Lower leg skin (tissue), 4 donors: Measurements from ENCODE around the gene UBXN7. TPM values are rescaled to one million over a fixed set of nuclear protein-coding genes. Genes with fewer than 3 reads are reported as not detected.
"Not testable (repeated sequence)": the region's sequence is repeated elsewhere in the genome, so short reads cannot be mapped to it uniquely, and the experiment has no call there.

Experiments
- DNase-seq, 2 donors: peaks; one replicate each; pipeline ENCODE4 v3.0.0-alpha.2; 2019; ENCODE audit warnings: low spot score in 2 of 2
- H3K4me3 ChIP-seq: fragments of 200-600 bp; sonication (generic); 2 replicates; pipeline ENCODE4 v1.5.1; 2017; ENCODE audit warnings: mild to moderate bottlenecking, low read depth; ENCODE audit not compliant: poor library complexity, severe bottlenecking
- POLR2A ChIP-seq, 2 donors: fragments of 450-650 bp; IDR thresholded peaks; one replicate each; pipeline ENCODE4 v1.6.1; 2016 to 2017; ENCODE audit warnings: antibody characterized with exemption in 2 of 2, mild to moderate bottlenecking in 1 of 2, moderate library complexity in 1 of 2
- WGBS, 2 donors: methylation state at CpG; one replicate each; pipeline ENCODE4 v1.1.5; 2018; 5-methylcytosine and 5-hydroxymethylcytosine counted together
- intact Hi-C: fragments of 100-400 bp; cut with DNase I; formaldehyde crosslinking; loops from one replicate; pipeline ENCODE4 v1.15.0; 2023; ENCODE audit warnings: low total_unique reads
- total RNA-seq, 4 donors: library from RNA; depleted of rRNA; stranded (reverse); fragments of >200 nt; gene quantifications; one replicate each; pipeline ENCODE4 v1.1.0, GENCODE V29; 2016
- TF ChIP-seq, protein P1 (sequence below), 3 donors: fragments of 450-650 bp; IDR thresholded peaks; one replicate each; pipeline ENCODE4 v1.5.1; 2016; ENCODE audit warnings: antibody characterized with exemption in 3 of 3, mild to moderate bottlenecking in 3 of 3, moderate library complexity in 2 of 3

The UBXN7 gene
- total RNA-seq, 4 donors from 2014 or later, result 20.5 to 30.4 (median 28.0) TPM

DNA sequence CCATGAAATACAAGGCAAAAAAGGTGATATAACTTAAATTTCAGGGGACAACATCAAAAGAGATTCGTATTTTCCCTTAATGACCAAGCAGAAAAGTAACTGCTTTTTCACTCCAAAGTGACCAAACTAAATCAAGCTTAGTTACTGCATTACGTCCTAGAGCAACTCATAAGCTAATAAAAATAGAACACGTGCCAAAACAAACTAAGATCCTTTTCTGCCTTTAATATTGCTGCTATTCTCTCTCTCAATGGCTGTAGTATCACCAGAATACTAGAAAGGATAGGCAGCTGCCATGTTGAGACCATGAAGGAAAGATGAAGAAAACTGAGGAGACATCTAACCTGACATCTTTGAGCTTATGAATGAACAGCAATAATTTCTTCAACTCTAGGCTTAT is 43.3 kb downstream of the UBXN7 start:
- 73 to 77% methylated on average over 3 of the region's 3 CpGs for WGBS, 2 donors
- no peak for TF ChIP-seq POLR2A (IDR thresholded peaks at IDR 0.05)
- TF ChIP-seq, protein P1, sequence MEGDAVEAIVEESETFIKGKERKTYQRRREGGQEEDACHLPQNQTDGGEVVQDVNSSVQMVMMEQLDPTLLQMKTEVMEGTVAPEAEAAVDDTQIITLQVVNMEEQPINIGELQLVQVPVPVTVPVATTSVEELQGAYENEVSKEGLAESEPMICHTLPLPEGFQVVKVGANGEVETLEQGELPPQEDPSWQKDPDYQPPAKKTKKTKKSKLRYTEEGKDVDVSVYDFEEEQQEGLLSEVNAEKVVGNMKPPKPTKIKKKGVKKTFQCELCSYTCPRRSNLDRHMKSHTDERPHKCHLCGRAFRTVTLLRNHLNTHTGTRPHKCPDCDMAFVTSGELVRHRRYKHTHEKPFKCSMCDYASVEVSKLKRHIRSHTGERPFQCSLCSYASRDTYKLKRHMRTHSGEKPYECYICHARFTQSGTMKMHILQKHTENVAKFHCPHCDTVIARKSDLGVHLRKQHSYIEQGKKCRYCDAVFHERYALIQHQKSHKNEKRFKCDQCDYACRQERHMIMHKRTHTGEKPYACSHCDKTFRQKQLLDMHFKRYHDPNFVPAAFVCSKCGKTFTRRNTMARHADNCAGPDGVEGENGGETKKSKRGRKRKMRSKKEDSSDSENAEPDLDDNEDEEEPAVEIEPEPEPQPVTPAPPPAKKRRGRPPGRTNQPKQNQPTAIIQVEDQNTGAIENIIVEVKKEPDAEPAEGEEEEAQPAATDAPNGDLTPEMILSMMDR (IDR thresholded peaks at IDR 0.05), result no peak
- intact Hi-C loops, result no loop called here
- no peak for DNase-seq
- no peak overlapping the region for H3K4me3 ChIP-seq

DNA sequence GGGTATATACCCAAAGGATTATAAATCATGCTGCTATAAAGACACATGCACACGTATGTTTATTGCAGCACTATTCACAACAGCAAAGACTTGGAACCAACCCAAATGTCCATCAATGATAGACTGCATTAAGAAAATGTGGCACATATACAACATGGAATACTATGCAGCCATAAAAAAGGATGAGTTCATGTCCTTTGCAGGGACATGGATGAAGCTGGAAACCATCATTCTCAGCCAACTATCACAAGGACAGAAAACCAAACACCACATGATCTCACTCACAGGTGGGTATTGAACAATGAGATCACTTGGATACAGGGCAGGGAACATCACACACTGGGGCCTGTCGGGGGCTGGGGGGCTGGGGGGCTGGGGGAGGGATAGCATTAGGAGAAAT is 44.3 kb downstream of the UBXN7 start:
- intact Hi-C loops, DNase-seq, H3K4me3 ChIP-seq: not testable (repeated sequence)
- 96 to 100% methylated on average over 2 of the region's 2 CpGs for WGBS, 2 donors

DNA sequence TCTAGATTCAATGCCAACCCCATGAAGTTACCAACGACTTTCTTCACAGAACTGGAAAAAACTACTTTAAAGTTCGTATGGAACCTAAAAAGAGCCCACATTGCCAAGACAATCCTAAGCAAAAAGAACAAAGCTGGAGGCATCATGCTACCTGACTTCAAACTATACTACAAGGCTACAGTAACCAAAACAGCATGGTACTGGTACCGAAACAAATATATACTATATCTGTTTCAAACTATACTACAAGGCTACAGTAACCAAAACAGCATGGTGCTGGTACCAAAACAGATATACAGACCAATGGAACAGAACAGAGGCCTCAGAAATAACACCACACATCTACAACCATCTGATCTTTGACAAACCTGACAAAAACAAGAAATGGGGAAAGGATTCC is 45.4 kb downstream of the UBXN7 start:
- 97% methylated on average over 3 of the region's 3 CpGs for WGBS, 2 donors

DNA sequence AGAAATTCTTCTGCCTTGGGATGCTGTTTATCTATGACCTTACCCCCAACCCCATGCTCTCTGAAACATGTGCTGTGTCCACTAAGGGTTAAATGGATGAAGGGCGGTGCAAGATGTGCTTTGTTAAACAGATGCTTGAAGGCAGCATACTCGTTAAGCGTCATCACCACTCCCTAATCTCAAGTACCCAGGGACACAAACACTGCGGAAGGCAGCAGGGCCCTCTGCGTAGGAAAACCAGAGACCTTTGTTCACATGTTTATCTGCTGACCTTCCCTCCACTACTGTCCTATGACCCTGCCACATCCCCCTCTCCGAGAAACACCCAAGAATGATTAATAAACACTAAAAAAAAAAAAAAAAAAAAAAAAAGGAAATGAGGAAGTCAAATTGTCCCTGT is 46.2 kb downstream of the UBXN7 start:
- not testable (repeated sequence) for DNase-seq

More for the DNA sequence above, 45.4 kb downstream of the UBXN7 start:
- DNase-seq, H3K4me3 ChIP-seq, intact Hi-C loops: not testable (repeated sequence)

DNA sequence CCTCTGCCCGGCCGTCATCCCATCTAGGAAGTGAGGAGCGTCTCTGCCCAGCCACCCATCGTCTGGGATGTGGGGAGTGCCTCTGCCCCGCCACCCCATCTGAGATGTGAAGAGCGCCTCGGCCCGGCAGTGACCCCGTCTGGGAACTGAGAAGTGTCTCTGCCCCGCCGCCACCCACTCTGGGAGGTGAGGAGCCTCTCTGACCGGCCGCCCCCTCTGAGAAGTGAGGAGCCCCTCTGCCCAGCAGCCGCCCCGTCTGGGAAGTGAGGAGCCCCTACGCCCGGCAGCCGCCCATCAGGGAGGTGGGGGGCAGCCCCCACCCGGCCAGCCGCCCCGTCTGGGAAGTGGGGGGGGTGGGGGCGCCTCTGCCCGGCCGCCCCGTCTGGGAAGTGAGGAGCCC is 46.8 kb downstream of the UBXN7 start:
- H3K4me3 ChIP-seq, intact Hi-C loops, DNase-seq: not testable (repeated sequence)
- 97% methylated on average over 16 to 21 of the region's 25 CpGs for WGBS, 2 donors

More for the DNA sequence above, 46.2 kb downstream of the UBXN7 start:
- 89 to 92% methylated on average over 6 of the region's 6 CpGs for WGBS, 2 donors
- intact Hi-C loops, H3K4me3 ChIP-seq: not testable (repeated sequence)

DNA sequence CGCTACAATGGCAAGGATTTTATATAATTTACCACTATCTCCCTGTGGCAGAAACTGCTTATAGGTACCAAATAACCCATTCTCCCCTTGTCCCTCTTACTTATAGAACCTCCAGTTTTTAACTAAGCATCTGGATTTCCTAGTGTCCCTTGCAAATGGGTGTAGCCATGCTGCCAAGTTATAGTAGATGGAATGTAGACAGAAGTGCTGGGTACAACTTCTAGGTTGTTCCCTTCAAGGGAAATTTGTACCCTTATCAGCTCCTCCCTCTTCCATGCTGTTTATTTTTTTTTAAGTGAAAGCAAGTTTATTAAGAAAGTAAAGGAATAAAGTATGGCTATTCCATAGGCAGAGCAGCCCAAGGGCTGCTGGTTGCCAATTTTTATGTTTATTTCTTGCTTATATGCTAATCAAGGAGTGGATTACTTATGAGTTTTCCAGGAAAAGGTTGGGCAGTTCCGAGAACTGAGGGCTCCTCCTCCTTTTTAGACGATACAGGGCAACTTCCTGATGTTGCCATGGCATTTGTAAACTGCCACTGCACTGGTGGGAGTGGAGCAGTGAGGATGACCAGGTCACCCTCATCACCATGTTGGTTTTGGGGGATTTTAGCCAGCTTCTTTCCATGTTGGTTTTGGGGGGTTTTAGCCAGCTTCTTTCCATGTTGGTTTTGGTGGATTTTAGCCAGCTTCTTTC is 53.9 kb downstream of the UBXN7 start:
- no peak for TF ChIP-seq POLR2A (IDR thresholded peaks at IDR 0.05)
- TF ChIP-seq, protein P1 (IDR thresholded peaks at IDR 0.05), result no peak
- 54 to 58% methylated on average over 3 of the region's 3 CpGs for WGBS, 2 donors
- H3K4me3 ChIP-seq, result no peak overlapping the region
- DNase-seq, result no peak
- intact Hi-C loops, result no loop called here

DNA sequence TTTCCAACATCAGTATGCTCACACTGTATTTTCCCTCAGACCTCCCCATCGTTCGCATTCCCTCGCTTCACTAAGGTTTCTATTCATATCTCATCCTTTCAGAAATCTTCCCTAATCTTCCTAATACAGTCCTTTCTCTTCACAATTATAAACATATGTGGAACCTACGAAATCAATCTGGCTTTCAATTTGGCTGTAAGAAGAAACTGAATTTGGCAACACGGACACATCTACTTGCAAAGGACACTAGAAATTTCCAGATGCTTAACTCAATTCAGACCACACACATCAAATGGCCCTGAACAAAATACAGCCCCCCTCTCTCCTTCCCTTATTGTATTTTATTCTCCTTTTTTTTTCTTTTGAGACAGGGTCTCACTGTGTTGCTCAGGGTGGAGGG is 54.9 kb downstream of the UBXN7 start:
- DNase-seq, result no peak
- no peak overlapping the region for H3K4me3 ChIP-seq
- intact Hi-C loops, result no loop called here
- 63 to 76% methylated on average over 5 of the region's 5 CpGs for WGBS, 2 donors
- TF ChIP-seq POLR2A (IDR thresholded peaks at IDR 0.05), result no peak
- TF ChIP-seq, protein P1 (IDR thresholded peaks at IDR 0.05), result no peak

DNA sequence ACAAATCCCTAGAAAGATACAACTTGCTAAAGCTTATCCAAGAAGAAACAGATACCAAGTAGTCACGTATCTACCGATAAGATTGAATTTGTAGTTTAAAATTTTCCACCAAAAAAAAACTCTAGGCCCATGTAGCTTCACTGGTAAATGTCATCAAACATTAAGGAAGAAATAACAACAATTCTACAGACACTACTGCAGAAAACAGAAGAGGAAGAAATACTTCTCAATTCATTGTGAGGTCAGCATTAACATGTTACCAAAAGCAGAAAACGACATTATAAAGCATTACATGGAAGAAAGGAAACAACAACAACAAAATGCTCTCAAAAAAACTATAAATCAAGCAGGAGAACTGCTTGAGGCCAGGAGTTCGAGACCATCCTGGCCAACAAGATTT is 66.5 kb downstream of the UBXN7 start:
- WGBS, 2 donors, result 71 to 72% methylated on average over 4 of the region's 4 CpGs
- intact Hi-C loops, result no loop called here
- no peak for DNase-seq
- TF ChIP-seq, protein P1 (IDR thresholded peaks at IDR 0.05), result no peak
- no peak for TF ChIP-seq POLR2A (IDR thresholded peaks at IDR 0.05)
- H3K4me3 ChIP-seq, result no peak overlapping the region
